HG03064 (cell line): ENCODE measurements around the gene OR52A5.
"Not testable (repeated sequence)": the region's sequence is repeated elsewhere in the genome, so short reads cannot be mapped to it uniquely, and the experiment has no call there.

ENCODE experiments used
- ATAC-seq: cut with Tn5 transposase; IDR thresholded peaks from one replicate; pipeline ENCODE4 v1.9.1; 2021; ENCODE audit warnings: low read depth; ENCODE audit not compliant: unreplicated experiment

The OR52A5 gene

GRCh38 chr11:5137996-5138395, at the start of gene OR52A5:
Gene OR52A5, minus strand, starts transcription at chr11:5138356. Its CDS starts 5,714 bp downstream, at chr11:5132642.
- ATAC-seq: no peak

GRCh38 chr11:5178046-5178837, 40.1 kb upstream of the OR52A5 start:
- ATAC-seq: no peak

DNA sequence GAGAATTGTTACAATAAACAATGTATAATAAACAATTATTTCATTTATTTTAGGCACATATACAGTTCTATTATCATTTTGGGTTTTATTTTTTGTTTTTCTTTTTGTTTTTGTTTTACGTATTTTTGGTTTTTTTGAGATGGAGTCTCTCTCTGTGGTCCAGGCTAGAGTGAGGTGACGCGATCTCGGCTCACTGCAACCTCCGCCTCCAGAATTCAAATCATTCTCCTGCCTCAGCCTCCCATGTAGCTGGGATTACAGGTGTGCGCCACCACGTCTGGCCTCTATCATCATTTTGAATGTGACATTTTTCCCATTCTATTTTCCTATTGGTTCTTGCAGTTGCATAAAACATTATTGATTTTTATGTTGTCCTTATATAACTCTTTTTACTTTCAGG, 36.8 kb upstream of the OR52A5 start:
- ATAC-seq: no peak

DNA sequence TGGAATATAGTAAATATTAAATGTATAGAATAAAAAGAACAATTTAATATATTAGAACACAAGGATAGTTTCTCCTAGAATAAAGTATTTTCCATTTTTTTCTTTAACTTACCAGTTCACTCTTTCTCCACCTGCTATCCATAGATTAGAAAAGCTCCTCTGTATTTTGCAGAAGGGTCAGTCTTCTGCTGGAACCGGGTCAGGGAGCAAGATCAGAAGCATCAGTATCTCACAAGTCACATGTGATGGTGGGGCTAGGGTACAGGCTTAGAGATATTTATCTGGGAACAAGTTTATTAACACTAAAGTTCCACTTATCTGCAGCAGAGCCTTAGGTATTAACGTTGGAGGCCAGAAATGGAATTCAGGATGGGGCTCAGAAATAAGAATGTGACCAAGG, 33.7 kb upstream of the OR52A5 start:
- no peak for ATAC-seq

GRCh38 chr11:5165898-5166297, 27.7 kb upstream of the OR52A5 start:
- ATAC-seq: not testable (repeated sequence)

DNA sequence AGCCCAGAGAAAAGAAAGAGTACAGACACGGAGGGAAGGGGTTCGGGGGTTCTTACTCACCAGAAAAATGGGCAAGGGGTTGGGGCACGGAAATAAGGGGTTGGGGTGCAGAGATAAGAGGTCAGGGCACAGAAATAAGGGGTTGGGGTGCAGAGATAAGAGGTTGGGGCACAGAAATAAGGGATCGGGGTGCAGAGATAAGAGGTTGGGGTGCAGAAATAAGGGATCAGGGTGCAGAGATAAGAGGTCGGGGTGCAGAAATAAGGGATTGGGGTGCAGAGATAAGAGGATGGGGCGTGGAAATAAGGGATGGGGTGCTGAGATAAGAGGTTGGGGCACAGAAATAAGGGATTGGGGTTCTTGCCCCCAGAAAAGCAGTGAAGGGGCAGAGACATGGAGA, 26.7 kb upstream of the OR52A5 start:
- not testable (repeated sequence) for ATAC-seq

GRCh38 chr11:5161045-5161444, 22.9 kb upstream of the OR52A5 start:
- not testable (repeated sequence) for ATAC-seq

- ATAC-seq: not testable (repeated sequence)
These were observed 22.1 kb upstream of the OR52A5 start for GRCh38 chr11:5160217-5160616.

- ATAC-seq: no peak
These were observed 21.6 kb upstream of the OR52A5 start for GRCh38 chr11:5159806-5160205.

DNA sequence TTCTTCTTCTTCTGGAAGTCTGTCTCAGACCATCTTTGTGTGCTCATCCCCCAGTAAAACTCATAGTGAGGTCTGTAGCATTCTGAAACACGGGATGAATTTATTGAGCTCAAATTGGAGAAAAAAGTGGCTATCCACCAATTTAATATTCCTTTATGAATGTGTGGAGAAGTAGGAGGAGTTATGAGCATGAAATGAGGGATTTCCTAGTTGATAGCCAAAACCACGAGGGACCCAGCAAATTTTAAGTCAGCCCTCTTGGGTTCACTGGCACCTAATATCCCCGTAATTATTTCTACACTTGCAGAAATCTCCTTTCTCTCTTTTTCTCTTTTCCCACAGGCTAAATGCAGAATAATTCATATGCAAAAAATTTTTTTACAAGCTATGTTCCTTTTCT, 16.5 kb upstream of the OR52A5 start, which contains the start of gene OR52A1:
OR52A1 (minus strand) TSS at position 101 of the 400 bp plus-strand sequence. CDS start 2,388 bp downstream, outside the sequence.
- no peak for ATAC-seq

GRCh38 chr11:5153574-5154431, 15.6 kb upstream of the OR52A5 start:
- ATAC-seq: no peak

DNA sequence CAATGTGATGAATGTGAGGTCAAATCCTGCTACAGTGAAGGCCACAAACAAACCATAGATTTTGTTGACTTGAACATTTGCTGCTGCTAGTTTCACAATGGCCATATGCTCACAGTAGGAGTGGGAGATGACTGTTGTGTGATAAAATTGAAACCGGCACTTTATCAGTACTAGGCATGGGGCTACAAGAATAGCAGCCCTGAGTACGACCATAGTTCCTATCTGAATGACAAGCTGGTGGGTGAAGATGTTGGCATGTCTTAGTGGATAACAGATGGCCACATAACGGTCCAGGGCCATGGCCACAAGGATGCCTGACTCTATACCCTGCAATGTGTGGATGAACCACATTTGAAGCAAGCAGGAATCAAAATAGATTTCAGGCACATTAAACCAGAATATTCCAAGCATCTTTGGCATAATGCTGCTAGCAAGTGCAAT, 13.6 kb upstream of the OR52A5 start:
- no peak for ATAC-seq

- ATAC-seq: not testable (repeated sequence)
These were observed 6.0 kb upstream of the OR52A5 start for GRCh38 chr11:5144206-5144605.

- no peak for ATAC-seq
These were observed 1.1 kb downstream of the OR52A5 start for GRCh38 chr11:5137014-5137413.

DNA sequence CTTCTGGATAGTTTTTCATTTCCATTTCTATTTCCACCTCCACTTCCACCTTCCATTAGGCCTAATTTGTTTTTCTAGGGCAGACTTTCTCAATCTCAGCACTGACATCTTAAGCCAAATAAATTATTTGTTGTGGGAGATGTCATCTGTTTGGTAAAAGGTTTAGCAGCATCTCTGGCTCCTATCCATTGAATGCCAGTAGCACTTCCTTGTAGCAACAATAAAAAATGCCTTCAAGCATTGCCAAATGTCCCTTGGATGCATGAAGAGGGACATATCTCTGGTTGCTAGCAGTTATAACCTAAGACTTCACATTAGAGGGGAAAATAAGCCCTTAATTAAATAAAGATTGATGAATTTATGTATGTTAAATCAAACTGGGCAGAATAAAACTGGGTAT, 1.9 kb downstream of the OR52A5 start:
- no peak for ATAC-seq

- ATAC-seq: no peak
These were observed 6.4 kb downstream of the OR52A5 start for GRCh38 chr11:5131584-5132335.

GRCh38 chr11:5129457-5129877, 8.7 kb downstream of the OR52A5 start:
- no peak for ATAC-seq

DNA sequence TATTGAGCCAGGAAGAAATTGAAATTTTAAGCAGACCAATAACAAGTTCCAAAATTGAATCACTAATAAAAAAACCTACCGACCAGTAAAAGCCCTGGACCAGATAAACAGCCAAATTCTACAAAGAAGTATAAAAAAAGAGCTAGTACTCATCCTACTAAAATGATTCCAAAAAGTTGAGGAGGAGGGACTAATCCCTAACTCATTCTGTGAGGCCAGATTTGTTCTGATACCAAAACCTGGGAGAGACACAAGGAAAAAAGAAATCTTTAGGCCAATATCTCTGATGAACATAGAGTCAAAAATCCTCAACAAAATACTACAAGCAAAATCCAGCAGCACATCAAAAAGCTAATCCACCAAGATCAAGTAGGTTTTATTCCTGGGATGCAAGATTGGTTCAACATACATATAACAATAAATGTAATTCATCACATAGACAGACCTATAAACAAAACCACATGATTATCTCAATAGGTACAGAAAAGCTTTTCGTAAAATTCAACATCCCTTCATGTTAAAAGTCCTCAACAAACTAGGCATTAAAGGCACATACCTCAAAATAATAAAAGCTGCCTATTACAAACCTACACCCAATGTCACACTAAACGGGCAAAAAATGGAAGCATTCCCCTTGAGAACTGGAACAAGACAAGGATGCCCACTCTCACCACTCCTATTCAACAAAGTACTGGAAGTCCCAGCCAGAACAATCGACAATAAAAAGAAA, 13.1 kb downstream of the OR52A5 start:
- ATAC-seq: no peak

DNA sequence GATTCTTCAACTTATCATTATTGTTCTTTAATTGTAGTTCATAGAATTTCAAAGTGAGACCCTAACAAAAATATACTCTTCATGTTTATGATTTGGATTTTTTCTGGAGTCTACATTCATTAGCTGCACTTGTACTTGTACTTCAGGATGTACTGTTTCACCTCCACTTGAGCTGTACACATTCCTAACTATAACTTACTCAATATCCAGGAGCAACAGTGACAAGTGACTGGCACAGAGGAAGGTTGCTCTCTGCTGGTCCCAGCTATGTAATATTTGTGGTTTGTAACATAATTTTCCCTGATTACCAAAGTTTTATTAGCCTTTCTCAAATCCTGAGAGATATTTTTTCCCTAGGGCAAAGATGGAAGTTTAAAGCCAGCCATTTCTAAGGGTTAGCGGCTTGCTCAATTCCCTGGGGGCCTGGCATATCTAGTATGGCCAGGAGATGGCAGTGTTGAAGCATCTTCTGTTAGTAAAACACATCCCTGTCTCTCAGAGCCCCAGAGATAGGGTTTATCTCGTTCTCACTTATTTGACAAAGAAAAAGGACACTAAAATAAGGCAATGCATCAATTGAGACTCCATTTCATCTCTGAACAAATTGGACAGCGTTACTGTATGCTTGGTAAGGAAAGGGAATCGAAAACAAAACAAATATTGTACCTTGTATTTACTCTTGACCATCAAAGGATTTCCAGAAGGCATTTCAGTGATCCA, 14.2 kb downstream of the OR52A5 start:
- ATAC-seq: no peak
